Right lobe of liver (tissue), 6 donors: Measurements from ENCODE around the gene ISCA2. TPM values are rescaled to one million over a fixed set of nuclear protein-coding genes. Genes with fewer than 3 reads are reported as not detected.

Experiments used
- ATAC-seq, 4 donors: fragments of 200-7000 bp; cut with Tn5 transposase; one replicate each; pipeline ENCODE4 v1.9.1; 2020; ENCODE audit warnings: mild to moderate bottlenecking in 4 of 4, moderate library complexity in 4 of 4
- DNase-seq, 3 donors: peaks; one replicate each; pipeline ENCODE4 v3.0.0-alpha.2; 2020
- H3K27ac ChIP-seq, 3 donors: fragments of 200-600 bp; one replicate each; pipeline ENCODE4 v1.8.0; 2022
- H3K27me3 ChIP-seq, 2 donors: fragments of 200-600 bp; one replicate each; pipeline ENCODE4 v1.8.0; 2022
- H3K36me3 ChIP-seq, 4 donors: fragments of 200-600 bp; sonication (generic) in 1 of 4; one replicate each; pipeline versions ENCODE4 v1.5.1 to v1.8.0; 2017 to 2022; ENCODE audit warnings: control low read depth in 1 of 4
- H3K4me1 ChIP-seq, 4 donors: fragments of 200-600 bp; sonication (generic) in 1 of 4; one replicate each; pipeline versions ENCODE4 v1.5.1 to v1.8.0; 2017 to 2022; ENCODE audit warnings: control low read depth in 1 of 4
- H3K4me3 ChIP-seq, 3 donors: fragments of 200-600 bp; one replicate each; pipeline ENCODE4 v1.8.0; 2022
- H3K9me3 ChIP-seq, 4 donors: fragments of 200-600 bp; sonication (generic) in 1 of 4; one replicate each; pipeline versions ENCODE4 v1.5.1 to v1.8.0; 2017 to 2022; ENCODE audit warnings: control low read depth in 1 of 4
- POLR2A ChIP-seq: fragments of 450-650 bp; IDR thresholded peaks from one replicate; pipeline ENCODE4 v1.6.1; 2017; ENCODE audit warnings: antibody characterized with exemption, mild to moderate bottlenecking
- WGBS: methylation state at CpG from one replicate; pipeline ENCODE4 v1.1.6; 2018; ENCODE audit warnings: low coverage, low lambda C conversion rate; ENCODE audit not compliant: insufficient coverage; ENCODE audit errors: missing lambda C conversion rate; 5-methylcytosine and 5-hydroxymethylcytosine counted together
- intact Hi-C, 2 donors: fragments of 100-400 bp; cut with DNase I; formaldehyde crosslinking; loops; one replicate each; pipeline versions ENCODE4 v1.11.2 to v1.14.1; 2022
- total RNA-seq, 6 experiments: library from RNA; depleted of rRNA in 2 of 6; stranded (reverse); fragments of >200 nt in 2 of 6; fragmentation: NEBNext Ultra II Directional in 3 of 6; extraction: Animal tissue kit (Norgen Biotek cat#: 25700) in 3 of 6; gene quantifications; one replicate each; pipeline versions ENCODE4 v1.1.0 to v1.2.4, GENCODE V29; 2016 to 2023
- TF ChIP-seq, protein P1 (sequence below), 4 donors: fragments of 200-600 bp in 3 of 4; fragments of 450-650 bp in 1 of 4; IDR thresholded peaks; one replicate each; pipeline versions ENCODE4 v1.5.1 to v1.8.0; 2016 to 2022; ENCODE audit warnings: antibody characterized with exemption in 4 of 4, mild to moderate bottlenecking in 2 of 4
- donor health status: DM: no; HTN: yes; CAD: no.
- donor health status: DM: no; HTN: no; CAD: no.
- donor health status: DM: no; HTN: no; CAD: no.
- donor health status: DM: no; HTN: yes; CAD: no.
- donor health status: DM: no; HTN: yes; CAD: no.

The ISCA2 gene
- total RNA-seq, 6 experiments from 2014 or later = 7.8 to 16.3 (median 11.4) TPM

DNA sequence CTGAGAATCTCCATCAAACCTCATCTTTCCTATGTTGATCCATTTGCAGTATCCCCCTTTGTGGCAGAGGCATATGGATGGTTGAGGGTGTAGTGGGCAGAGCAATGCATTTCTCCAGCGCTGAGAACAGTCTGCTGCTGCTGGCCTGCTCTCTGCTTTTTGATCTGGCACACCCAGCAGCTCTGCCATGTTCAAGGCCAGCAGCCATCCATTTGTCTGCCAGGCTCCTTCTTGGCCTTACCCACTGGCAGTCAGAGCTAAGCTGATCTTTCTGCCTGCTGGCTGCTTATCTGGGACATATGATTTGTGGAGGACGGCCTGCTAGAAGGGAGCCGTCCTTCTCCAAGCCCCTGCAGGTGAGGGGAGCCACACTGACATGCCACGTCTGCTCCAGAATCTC lies 17.5 kb upstream of the ISCA2 start:
- no peak for TF ChIP-seq POLR2A
- TF ChIP-seq, protein P1, sequence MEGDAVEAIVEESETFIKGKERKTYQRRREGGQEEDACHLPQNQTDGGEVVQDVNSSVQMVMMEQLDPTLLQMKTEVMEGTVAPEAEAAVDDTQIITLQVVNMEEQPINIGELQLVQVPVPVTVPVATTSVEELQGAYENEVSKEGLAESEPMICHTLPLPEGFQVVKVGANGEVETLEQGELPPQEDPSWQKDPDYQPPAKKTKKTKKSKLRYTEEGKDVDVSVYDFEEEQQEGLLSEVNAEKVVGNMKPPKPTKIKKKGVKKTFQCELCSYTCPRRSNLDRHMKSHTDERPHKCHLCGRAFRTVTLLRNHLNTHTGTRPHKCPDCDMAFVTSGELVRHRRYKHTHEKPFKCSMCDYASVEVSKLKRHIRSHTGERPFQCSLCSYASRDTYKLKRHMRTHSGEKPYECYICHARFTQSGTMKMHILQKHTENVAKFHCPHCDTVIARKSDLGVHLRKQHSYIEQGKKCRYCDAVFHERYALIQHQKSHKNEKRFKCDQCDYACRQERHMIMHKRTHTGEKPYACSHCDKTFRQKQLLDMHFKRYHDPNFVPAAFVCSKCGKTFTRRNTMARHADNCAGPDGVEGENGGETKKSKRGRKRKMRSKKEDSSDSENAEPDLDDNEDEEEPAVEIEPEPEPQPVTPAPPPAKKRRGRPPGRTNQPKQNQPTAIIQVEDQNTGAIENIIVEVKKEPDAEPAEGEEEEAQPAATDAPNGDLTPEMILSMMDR (IDR thresholded peaks at IDR 0.05) = no peak
- H3K36me3 ChIP-seq = peaks cover 0 to 26% (median 9%) of the 10 kb centered on the region in 4 donors

DNA sequence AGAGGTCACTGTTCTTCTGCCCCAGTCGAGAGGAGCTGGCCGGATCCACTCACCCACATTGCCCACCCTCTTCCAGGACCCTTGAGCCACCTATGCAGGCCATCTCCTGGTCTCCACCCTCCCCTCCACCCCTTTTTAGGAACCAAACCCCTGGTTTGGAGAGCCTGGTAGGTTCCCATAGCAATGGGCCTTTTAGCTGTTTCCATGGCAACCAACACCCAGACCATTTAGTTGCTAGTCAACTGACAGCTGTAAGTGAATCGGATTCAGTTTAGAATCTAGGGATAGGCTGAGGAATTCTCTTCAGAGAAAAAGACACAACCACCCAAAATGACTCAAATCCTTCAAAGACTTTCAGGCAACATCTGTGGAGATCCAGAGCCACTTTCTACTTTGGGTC lies 17.0 kb upstream of the ISCA2 start:
- peaks cover 0 to 30% (median 9%) of the 10 kb centered on the region in 4 donors for H3K36me3 ChIP-seq
- ATAC-seq (no peak), DNase-seq (no peak)
- H3K27me3 ChIP-seq = no peaks in the 10 kb centered on the region
- intact Hi-C loops = loop anchor here in 1 of 2 donors (10.0 kb wide), 1 partner anchor 112 kb away; no protein-coding TSS in a partner anchor
- no peaks in the 10 kb centered on the region for H3K4me1 ChIP-seq
- TF ChIP-seq, protein P1 (IDR thresholded peaks at IDR 0.05) = no peak
- TF ChIP-seq POLR2A = no peak
- H3K27ac ChIP-seq = no peak overlapping the region
- H3K4me3 ChIP-seq = no peak overlapping the region
- WGBS = 100% methylated on average over 1 of the region's 3 CpGs
- no peaks in the 10 kb centered on the region for H3K9me3 ChIP-seq

More for the DNA sequence above, 17.5 kb upstream of the ISCA2 start:
- intact Hi-C loops = loop anchor here in 1 of 2 donors (10.0 kb wide), 1 partner anchor 111 kb away; no protein-coding TSS in a partner anchor
- Histone ChIP-seq H3K27ac (no peak overlapping the region), H3K4me1 (no peaks in the 10 kb centered on the region), H3K9me3 (no peaks in the 10 kb centered on the region), H3K4me3 (no peak overlapping the region), H3K27me3 (no peaks in the 10 kb centered on the region)
- DNase-seq (no peak), ATAC-seq (no peak)
- no CpG with 5 or more reads among the region's 4 CpGs for WGBS

DNA sequence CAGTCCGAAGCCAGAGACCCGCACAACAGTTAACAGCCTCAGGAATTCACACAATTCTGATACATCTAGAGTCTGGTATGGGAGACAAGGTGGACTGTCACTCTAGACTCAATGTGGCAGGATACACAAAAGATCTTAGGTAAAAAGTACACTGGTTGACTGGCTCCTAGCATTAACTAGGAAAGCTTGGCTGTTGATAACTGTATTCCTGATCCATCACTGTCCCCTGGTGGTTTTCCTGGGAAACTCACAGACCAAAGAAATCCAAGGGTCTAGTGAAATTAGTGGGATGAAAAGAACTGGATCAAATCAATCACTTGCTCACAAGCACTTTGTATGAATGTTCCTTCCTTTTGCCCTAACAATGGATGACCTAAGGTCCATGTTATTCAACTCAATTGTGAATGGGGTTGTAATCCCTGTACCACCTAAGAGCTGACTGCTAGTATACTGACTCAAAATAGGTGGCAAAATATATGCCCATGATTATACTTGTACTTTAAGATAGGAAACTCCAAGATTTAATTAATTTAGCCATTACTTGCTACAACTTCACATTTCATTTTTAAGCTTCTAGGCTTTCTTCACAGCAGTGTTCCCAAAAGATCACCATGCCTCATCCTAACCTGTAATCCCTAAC lies 14.4 kb upstream of the ISCA2 start:
- H3K4me1 ChIP-seq = no peaks in the 10 kb centered on the region
- WGBS = 95% methylated on average over 2 of the region's 2 CpGs
- H3K4me3 ChIP-seq = no peak overlapping the region
- ATAC-seq (peak; percentile 42 to 65 (median 58)), DNase-seq (no peak)
- no peaks in the 10 kb centered on the region for H3K9me3 ChIP-seq
- H3K27me3 ChIP-seq = no peaks in the 10 kb centered on the region
- intact Hi-C loops = loop anchor here in 1 of 2 donors (10.0 kb wide), 1 partner anchor 114 kb away; no protein-coding TSS in a partner anchor
- peaks cover 0 to 40% (median 9%) of the 10 kb centered on the region in 4 donors for H3K36me3 ChIP-seq
- H3K27ac ChIP-seq = no peak overlapping the region
- no peak for TF ChIP-seq POLR2A
- TF ChIP-seq, protein P1 (IDR thresholded peaks at IDR 0.05) = peak; percentile 59 to 84 (median 66)

DNA sequence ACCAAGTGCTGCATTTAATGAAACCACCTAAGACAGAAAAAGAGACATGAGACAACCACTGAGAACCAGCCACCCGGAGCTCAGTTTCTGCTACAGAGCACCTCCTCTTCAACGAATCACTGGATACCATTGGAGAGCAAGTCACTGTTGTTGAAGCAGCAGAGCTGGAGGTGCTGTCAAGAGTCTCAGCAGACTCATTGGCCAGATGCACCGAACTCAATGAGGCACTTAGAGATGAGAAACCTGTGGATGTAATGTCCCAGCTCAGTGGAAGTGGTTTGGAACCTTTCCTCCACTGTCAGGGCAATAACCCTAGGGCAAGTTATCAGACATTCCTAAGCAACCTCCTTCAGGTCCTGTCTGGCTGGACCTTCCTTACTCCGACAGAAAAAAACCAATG lies 13.5 kb upstream of the ISCA2 start:
- Histone ChIP-seq H3K9me3 (no peaks in the 10 kb centered on the region), H3K4me1 (no peaks in the 10 kb centered on the region), H3K27ac (no peak overlapping the region), H3K36me3 (peaks cover 0 to 47% (median 9%) of the 10 kb centered on the region in 4 donors), H3K4me3 (no peak overlapping the region), H3K27me3 (no peaks in the 10 kb centered on the region)
- ATAC-seq (no peak), DNase-seq (no peak)
- 84% methylated on average over 2 of the region's 4 CpGs for WGBS
- intact Hi-C loops = loop anchor here in 1 of 2 donors (5.0 kb wide), 1 partner anchor 118 kb away; no protein-coding TSS in a partner anchor
- no peak for TF ChIP-seq POLR2A
- TF ChIP-seq, protein P1 (IDR thresholded peaks at IDR 0.05) = no peak
